Measurements from ENCODE around the gene KIF12.

DNA sequence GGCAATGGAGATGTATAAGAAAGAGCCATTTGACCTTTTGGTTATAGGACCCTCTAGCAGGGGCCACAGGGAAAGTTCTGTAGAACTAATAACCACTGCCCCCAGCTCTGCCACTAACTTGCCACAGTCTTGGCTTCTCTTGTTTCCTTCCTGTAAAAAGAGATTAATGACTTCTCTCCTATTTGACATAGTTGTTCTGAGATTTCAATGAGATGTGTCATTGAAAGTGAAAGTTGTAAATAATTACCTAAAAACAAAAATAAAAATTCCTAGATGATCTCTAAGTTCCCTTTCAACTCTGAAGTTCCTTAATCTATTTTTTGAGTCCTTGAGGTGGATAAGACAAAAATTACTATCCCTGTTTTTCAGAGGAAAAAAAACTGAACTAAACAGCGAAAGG, 1.4 kb upstream of the KIF12 start:
- TF ChIP-seq, protein P1, sequence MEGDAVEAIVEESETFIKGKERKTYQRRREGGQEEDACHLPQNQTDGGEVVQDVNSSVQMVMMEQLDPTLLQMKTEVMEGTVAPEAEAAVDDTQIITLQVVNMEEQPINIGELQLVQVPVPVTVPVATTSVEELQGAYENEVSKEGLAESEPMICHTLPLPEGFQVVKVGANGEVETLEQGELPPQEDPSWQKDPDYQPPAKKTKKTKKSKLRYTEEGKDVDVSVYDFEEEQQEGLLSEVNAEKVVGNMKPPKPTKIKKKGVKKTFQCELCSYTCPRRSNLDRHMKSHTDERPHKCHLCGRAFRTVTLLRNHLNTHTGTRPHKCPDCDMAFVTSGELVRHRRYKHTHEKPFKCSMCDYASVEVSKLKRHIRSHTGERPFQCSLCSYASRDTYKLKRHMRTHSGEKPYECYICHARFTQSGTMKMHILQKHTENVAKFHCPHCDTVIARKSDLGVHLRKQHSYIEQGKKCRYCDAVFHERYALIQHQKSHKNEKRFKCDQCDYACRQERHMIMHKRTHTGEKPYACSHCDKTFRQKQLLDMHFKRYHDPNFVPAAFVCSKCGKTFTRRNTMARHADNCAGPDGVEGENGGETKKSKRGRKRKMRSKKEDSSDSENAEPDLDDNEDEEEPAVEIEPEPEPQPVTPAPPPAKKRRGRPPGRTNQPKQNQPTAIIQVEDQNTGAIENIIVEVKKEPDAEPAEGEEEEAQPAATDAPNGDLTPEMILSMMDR (IDR thresholded peaks at IDR 0.05; ENCODE audit: low read length) = no peak
- no peak for TF ChIP-seq EZH2 (optimal IDR thresholded peaks at IDR 0.05; ENCODE audit: low read depth, low read length)
- no peak for TF ChIP-seq EZH2phosphoT487 (IDR thresholded peaks at IDR 0.05; ENCODE audit: low read length)
